ENCODE measurements around the gene CDHR1. TPM values are rescaled to one million over a fixed set of nuclear protein-coding genes. Genes with fewer than 3 reads are reported as not detected.

The CDHR1 gene
- total and polyA plus RNA-seq, 2 experiments from 2014 or later: 3.2 to 6.6 TPM

DNA sequence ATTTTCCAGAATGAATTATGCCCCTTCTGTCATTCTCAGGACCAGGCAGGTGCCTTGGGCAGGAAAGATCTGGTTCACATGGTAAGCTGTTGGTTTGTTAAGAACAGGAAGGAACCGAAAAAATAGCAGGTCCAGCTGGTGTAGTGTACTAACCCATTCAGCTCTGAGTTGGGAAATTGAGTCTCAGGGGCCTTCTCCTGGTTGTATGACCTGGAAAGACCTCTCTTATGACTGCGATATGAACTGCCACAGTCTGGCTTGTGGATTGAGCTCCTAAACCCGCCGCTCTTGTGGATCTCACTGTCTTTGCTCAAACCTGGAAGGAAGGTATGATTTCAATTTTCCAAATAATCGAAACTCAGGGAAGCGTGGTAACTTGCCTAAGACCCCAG is 42.5 kb downstream of the CDHR1 start:
- H3K4me3 ChIP-seq: no peak overlapping the region
- H3K79me2 ChIP-seq (replicated peaks; ENCODE audit: insufficient read depth): no peaks in the 10 kb centered on the region
- DNase-seq (ENCODE audit: low spot score) (no peak), ATAC-seq (no peak)
- H2AFZ ChIP-seq: peak overlapping the region; percentile 98; the same call in 1 of the 2 replicates
- Mint-ChIP-seq H3K36me3 (ENCODE audit: low read depth) (no peaks in the 10 kb centered on the region), H3K9me3 (no peaks in the 10 kb centered on the region), H3K4me3 (no peak overlapping the region), H3K27me3 (ENCODE audit: insufficient read depth, low read depth, poor library complexity) (peaks cover 10% of the 10 kb centered on the region), H3K27ac (no peak overlapping the region), H3K4me1 (peaks cover 3% of the 10 kb centered on the region; the same call in 1 of the 3 replicates)
- no peaks in the 10 kb centered on the region for H3K36me3 ChIP-seq (ENCODE audit: insufficient read depth)
- peak overlapping the region; percentile 66; the same call in 1 of the 2 replicates for H3K4me2 ChIP-seq
- H3F3A ChIP-seq (replicated peaks; ENCODE audit: low read depth): no peaks in the 10 kb centered on the region
- TF ChIP-seq CTCF (conservative IDR thresholded peaks at IDR 0.05; ENCODE audit: low read depth in 2 of 2) (no peak), JUNB (IDR thresholded peaks at IDR 0.05; ENCODE audit: unreplicated experiment) (no peak), EZH2 (IDR thresholded peaks at IDR 0.05; ENCODE audit: low read depth, unreplicated experiment) (no peak), STAT1 (IDR thresholded peaks at IDR 0.05; ENCODE audit: unreplicated experiment) (no peak), ZNF331 (CRISPR knock-in tag; IDR thresholded peaks at IDR 0.05; ENCODE audit: low read depth) (no peak)
- TF ChIP-seq, protein P1, sequence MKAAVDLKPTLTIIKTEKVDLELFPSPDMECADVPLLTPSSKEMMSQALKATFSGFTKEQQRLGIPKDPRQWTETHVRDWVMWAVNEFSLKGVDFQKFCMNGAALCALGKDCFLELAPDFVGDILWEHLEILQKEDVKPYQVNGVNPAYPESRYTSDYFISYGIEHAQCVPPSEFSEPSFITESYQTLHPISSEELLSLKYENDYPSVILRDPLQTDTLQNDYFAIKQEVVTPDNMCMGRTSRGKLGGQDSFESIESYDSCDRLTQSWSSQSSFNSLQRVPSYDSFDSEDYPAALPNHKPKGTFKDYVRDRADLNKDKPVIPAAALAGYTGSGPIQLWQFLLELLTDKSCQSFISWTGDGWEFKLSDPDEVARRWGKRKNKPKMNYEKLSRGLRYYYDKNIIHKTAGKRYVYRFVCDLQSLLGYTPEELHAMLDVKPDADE (IDR thresholded peaks at IDR 0.05): no peak
- no peaks in the 10 kb centered on the region for H4K20me1 ChIP-seq (replicated peaks; ENCODE audit: insufficient read depth)
- no peak overlapping the region for H3K27ac ChIP-seq (ENCODE audit: low read depth)
- peaks cover 12% of the 10 kb centered on the region; the same call in 1 of the 2 replicates for H3K27me3 ChIP-seq (ENCODE audit: insufficient read depth)
- H3K9me2 ChIP-seq (ENCODE audit: insufficient read depth): no peaks in the 10 kb centered on the region
- H3K4me1 ChIP-seq (ENCODE audit: insufficient read depth): no peaks in the 10 kb centered on the region; the same call in 1 of the 2 replicates

DNA sequence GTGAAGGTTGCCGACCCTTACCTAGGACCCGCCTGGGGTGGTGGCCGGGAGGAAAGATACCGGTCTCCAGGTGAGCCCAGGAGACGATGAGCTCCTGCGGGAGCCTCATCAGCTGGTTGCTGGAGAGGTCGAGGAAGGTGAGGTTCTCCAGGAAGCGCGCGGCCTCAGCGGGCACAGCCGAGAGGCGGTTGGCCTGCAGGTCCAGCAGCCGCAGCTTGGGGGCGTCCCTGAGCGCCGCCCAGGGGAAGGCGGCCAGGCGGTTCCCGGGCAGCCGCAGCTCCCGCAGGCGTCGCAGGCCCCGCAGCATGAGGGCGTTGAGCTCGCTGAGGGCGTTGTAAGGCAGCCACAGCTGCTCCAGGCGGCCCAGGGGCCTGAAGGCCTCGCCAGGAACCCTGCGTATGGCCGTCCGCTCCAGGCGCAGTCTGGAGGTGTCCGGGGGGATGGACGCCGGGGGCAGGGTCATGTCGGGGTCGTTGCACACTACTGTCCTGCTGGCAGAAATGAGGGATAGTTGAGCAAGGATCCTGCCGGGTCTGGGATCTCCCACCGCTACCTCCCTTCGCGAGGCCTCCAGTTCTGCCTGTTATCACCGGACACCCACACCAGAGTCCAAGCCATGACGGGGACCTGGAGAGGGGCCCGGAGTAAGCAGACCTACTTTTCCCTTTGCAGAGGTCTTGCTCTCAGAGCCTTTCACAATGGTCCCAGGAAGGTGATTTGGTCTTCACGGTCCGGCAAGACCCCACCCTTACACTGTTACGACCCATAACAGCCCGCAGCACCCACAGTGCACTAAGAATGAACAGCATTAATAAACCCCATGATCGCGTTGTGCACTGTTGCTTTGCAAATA is 43.1 kb downstream of the CDHR1 start:
- no peak overlapping the region for H3K27ac ChIP-seq (ENCODE audit: low read depth)
- ATAC-seq (peak; percentile 93), DNase-seq (ENCODE audit: low spot score) (peak; percentile 87)
- H3K9me3 Mint-ChIP-seq: no peaks in the 10 kb centered on the region
- peaks cover 12% of the 10 kb centered on the region; the same call in 1 of the 2 replicates for H3K27me3 ChIP-seq (ENCODE audit: insufficient read depth)
- peaks cover 3% of the 10 kb centered on the region; the same call in 1 of the 3 replicates for H3K4me1 Mint-ChIP-seq
- TF ChIP-seq, protein P2, sequence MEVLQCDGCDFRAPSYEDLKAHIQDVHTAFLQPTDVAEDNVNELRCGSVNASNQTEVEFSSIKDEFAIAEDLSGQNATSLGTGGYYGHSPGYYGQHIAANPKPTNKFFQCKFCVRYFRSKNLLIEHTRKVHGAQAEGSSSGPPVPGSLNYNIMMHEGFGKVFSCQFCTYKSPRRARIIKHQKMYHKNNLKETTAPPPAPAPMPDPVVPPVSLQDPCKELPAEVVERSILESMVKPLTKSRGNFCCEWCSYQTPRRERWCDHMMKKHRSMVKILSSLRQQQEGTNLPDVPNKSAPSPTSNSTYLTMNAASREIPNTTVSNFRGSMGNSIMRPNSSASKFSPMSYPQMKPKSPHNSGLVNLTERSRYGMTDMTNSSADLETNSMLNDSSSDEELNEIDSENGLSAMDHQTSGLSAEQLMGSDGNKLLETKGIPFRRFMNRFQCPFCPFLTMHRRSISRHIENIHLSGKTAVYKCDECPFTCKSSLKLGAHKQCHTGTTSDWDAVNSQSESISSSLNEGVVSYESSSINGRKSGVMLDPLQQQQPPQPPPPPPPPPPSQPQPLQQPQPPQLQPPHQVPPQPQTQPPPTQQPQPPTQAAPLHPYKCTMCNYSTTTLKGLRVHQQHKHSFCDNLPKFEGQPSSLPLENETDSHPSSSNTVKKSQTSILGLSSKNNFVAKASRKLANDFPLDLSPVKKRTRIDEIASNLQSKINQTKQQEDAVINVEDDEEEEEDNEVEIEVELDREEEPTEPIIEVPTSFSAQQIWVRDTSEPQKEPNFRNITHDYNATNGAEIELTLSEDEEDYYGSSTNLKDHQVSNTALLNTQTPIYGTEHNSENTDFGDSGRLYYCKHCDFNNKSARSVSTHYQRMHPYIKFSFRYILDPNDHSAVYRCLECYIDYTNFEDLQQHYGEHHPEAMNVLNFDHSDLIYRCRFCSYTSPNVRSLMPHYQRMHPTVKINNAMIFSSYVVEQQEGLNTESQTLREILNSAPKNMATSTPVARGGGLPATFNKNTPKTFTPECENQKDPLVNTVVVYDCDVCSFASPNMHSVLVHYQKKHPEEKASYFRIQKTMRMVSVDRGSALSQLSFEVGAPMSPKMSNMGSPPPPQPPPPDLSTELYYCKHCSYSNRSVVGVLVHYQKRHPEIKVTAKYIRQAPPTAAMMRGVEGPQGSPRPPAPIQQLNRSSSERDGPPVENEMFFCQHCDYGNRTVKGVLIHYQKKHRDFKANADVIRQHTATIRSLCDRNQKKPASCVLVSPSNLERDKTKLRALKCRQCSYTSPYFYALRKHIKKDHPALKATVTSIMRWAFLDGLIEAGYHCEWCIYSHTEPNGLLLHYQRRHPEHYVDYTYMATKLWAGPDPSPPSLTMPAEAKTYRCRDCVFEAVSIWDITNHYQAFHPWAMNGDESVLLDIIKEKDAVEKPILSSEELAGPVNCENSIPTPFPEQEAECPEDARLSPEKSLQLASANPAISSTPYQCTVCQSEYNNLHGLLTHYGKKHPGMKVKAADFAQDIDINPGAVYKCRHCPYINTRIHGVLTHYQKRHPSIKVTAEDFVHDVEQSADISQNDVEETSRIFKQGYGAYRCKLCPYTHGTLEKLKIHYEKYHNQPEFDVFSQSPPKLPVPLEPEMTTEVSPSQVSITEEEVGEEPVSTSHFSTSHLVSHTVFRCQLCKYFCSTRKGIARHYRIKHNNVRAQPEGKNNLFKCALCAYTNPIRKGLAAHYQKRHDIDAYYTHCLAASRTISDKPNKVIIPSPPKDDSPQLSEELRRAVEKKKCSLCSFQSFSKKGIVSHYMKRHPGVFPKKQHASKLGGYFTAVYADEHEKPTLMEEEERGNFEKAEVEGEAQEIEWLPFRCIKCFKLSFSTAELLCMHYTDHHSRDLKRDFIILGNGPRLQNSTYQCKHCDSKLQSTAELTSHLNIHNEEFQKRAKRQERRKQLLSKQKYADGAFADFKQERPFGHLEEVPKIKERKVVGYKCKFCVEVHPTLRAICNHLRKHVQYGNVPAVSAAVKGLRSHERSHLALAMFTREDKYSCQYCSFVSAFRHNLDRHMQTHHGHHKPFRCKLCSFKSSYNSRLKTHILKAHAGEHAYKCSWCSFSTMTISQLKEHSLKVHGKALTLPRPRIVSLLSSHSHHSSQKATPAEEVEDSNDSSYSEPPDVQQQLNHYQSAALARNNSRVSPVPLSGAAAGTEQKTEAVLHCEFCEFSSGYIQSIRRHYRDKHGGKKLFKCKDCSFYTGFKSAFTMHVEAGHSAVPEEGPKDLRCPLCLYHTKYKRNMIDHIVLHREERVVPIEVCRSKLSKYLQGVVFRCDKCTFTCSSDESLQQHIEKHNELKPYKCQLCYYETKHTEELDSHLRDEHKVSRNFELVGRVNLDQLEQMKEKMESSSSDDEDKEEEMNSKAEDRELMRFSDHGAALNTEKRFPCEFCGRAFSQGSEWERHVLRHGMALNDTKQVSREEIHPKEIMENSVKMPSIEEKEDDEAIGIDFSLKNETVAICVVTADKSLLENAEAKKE (CRISPR knock-in tag; IDR thresholded peaks at IDR 0.05): peak; percentile 56; the same call in 1 of the 2 replicates
- TF ChIP-seq CTCF (conservative IDR thresholded peaks at IDR 0.05; ENCODE audit: low read depth in 2 of 2) (peak; percentile 67 to 87), EZH2 (IDR thresholded peaks at IDR 0.05; ENCODE audit: low read depth, unreplicated experiment) (no peak)
- H3K4me1 ChIP-seq (ENCODE audit: insufficient read depth): no peaks in the 10 kb centered on the region; the same call in 1 of the 2 replicates
- H3F3A ChIP-seq (replicated peaks; ENCODE audit: low read depth): no peaks in the 10 kb centered on the region
- H3K36me3 ChIP-seq (ENCODE audit: insufficient read depth): no peaks in the 10 kb centered on the region
- H3K79me2 ChIP-seq (replicated peaks; ENCODE audit: insufficient read depth): no peaks in the 10 kb centered on the region
- no peak overlapping the region for H3K4me3 Mint-ChIP-seq
- peaks cover 10% of the 10 kb centered on the region for H3K27me3 Mint-ChIP-seq (ENCODE audit: insufficient read depth, low read depth, poor library complexity)
- no peak overlapping the region for H3K27ac Mint-ChIP-seq
- no peak overlapping the region for H3K4me3 ChIP-seq
- peak overlapping the region; percentile 98 for H2AFZ ChIP-seq
- no peaks in the 10 kb centered on the region for H3K9me2 ChIP-seq (ENCODE audit: insufficient read depth)
- no peaks in the 10 kb centered on the region for H4K20me1 ChIP-seq (replicated peaks; ENCODE audit: insufficient read depth)
- no peaks in the 10 kb centered on the region for H3K36me3 Mint-ChIP-seq (ENCODE audit: low read depth)
- peak overlapping the region; percentile 66; the same call in 1 of the 2 replicates for H3K4me2 ChIP-seq

All from GM23338 (cell line).